WERI-Rb-1 (cell line): ENCODE data around the gene TRIO.

ENCODE experiments used
- DNase-seq: peaks from one replicate; pipeline ENCODE4 v3.0.0-alpha.2; 2020
- H3K27ac ChIP-seq: fragments of 250-450 bp; sonication (Bioruptor Pico); 2 replicates; pipeline ENCODE4 v1.5.1; 2020; ENCODE audit warnings: mild to moderate bottlenecking, moderate library complexity
- H3K27me3 ChIP-seq: fragments of 250-450 bp; sonication (Bioruptor Pico); 2 replicates; pipeline ENCODE4 v1.5.1; 2021; ENCODE audit warnings: mild to moderate bottlenecking, low read depth, moderate library complexity; ENCODE audit not compliant: insufficient read depth, severe bottlenecking
- H3K36me3 ChIP-seq: fragments of 250-450 bp; sonication (Bioruptor Pico); 2 replicates; pipeline ENCODE4 v1.5.1; 2020; ENCODE audit warnings: mild to moderate bottlenecking, moderate library complexity
- H3K4me3 ChIP-seq: 2 replicates; pipeline ENCODE4 v1.5.1; 2011; ENCODE audit warnings: low read depth, mild to moderate bottlenecking, control low read depth, low read length
- H3K9me3 ChIP-seq: fragments of 250-450 bp; sonication (Bioruptor Pico); 2 replicates; pipeline ENCODE4 v1.5.1; 2021; ENCODE audit warnings: mild to moderate bottlenecking, moderate library complexity; ENCODE audit not compliant: severe bottlenecking
- TF ChIP-seq, protein P1 (sequence below): IDR thresholded peaks from 2 replicates; pipeline ENCODE4 v1.5.1; 2011; ENCODE audit warnings: low read depth, mild to moderate bottlenecking, control low read depth, inconsistent platforms, low read length

TRIO gene

DNA sequence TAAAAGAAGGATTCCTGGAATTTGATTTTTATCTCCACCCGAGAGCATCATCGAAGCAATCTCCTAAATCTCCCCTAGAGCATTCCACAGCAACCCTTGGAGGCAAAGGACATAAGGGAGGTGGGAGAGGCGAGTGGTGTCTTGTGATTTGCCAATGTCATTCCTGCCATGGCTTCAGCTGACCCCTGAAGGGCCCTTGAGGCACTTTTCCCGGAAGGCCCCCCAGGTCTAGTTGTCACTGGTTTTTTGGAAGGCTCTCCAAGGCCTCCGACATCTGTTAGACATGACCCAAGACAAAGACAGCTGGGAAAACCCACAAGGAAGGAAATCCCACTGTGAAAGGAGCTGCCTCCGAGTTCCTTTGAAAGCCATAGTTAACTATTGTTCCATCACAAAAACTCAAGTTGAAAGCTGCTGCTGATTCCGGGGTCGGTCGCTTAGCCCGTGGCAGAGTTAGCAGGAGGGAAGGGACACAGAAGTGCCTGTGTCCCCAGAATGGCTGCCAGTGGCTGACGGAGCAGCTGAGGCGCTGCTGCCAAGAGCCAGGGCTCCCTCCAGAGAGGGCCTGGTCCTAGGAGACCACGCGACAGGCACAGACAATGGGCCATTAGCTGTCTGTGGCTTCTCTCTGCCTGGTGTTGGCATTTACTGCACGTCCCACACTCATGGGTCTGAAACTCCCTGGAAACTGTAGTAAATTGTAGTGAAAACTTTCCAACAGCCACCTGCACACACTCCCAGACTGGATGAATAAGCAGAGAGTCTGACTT, 24.4 kb upstream of the TRIO start:
- H3K4me3 ChIP-seq, result no peak overlapping the region
- no peaks in the 10 kb centered on the region for H3K9me3 ChIP-seq
- H3K36me3 ChIP-seq, result no peaks in the 10 kb centered on the region
- H3K27ac ChIP-seq, result no peak overlapping the region
- TF ChIP-seq, protein P1, sequence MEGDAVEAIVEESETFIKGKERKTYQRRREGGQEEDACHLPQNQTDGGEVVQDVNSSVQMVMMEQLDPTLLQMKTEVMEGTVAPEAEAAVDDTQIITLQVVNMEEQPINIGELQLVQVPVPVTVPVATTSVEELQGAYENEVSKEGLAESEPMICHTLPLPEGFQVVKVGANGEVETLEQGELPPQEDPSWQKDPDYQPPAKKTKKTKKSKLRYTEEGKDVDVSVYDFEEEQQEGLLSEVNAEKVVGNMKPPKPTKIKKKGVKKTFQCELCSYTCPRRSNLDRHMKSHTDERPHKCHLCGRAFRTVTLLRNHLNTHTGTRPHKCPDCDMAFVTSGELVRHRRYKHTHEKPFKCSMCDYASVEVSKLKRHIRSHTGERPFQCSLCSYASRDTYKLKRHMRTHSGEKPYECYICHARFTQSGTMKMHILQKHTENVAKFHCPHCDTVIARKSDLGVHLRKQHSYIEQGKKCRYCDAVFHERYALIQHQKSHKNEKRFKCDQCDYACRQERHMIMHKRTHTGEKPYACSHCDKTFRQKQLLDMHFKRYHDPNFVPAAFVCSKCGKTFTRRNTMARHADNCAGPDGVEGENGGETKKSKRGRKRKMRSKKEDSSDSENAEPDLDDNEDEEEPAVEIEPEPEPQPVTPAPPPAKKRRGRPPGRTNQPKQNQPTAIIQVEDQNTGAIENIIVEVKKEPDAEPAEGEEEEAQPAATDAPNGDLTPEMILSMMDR, result no peak
- peaks cover 9% of the 10 kb centered on the region for H3K27me3 ChIP-seq
- no peak for DNase-seq

DNA sequence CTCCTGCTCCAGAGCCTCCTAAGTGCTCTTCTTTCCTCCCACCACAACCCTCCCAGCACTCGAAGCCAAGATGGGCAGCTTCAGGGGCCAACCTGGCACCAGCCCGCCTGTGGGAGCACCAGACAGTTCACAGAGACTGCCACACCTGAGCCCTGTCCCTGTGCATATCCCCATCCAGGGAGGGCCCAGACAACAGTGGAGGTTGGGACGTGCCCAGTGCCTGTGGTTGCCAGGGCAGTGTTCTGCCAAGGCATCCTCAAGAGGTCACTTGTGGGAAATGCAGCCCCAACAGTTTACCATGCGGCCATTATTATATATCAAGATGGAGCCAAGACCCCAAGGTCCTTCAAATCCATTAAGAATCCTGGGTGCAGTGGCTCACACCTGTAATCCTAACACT, 23.0 kb upstream of the TRIO start:
- no peak for DNase-seq
- H3K9me3 ChIP-seq, result no peaks in the 10 kb centered on the region
- no peaks in the 10 kb centered on the region for H3K36me3 ChIP-seq
- H3K27me3 ChIP-seq, result peaks cover 7% of the 10 kb centered on the region
- H3K27ac ChIP-seq, result no peak overlapping the region
- H3K4me3 ChIP-seq, result no peak overlapping the region
- TF ChIP-seq, protein P1, result no peak

GRCh38 chr5:14121552-14121951, 21.6 kb upstream of the TRIO start:
- Histone ChIP-seq H3K27me3 (peaks cover 15% of the 10 kb centered on the region), H3K4me3 (no peak overlapping the region), H3K36me3 (no peaks in the 10 kb centered on the region), H3K9me3 (no peaks in the 10 kb centered on the region), H3K27ac (no peak overlapping the region)
- TF ChIP-seq, protein P1, result no peak
- DNase-seq, result no peak

DNA sequence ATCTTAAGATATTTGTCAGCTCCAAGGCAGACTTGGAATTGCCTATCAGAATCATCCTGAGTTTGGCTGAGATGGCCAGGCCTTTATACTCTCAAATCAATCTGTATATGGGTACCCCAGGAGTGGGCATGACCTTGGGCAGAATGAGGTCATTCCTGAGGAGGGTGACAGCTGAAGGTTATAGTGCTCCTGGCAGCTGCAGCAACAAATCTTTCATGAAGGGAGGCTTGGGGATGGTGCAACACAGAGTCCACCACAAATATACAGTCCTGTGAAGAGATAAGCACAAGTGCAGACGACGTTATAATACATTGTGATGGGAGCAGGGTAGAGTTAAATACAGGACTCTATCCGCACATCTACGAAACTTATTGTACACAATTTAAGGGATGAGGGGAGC, 21.1 kb upstream of the TRIO start:
- TF ChIP-seq, protein P1, result no peak
- Histone ChIP-seq H3K36me3 (no peaks in the 10 kb centered on the region), H3K27ac (no peak overlapping the region), H3K9me3 (no peaks in the 10 kb centered on the region), H3K4me3 (no peak overlapping the region), H3K27me3 (peaks cover 20% of the 10 kb centered on the region)
- DNase-seq, result no peak

- TF ChIP-seq, protein P1, result no peak
- no peak overlapping the region for H3K27ac ChIP-seq
- DNase-seq, result no peak
Observed at GRCh38 chr5:14123551-14123950, 19.6 kb upstream of the TRIO start.

GRCh38 chr5:14123974-14124482, 19.1 kb upstream of the TRIO start:
- Histone ChIP-seq H3K36me3 (no peaks in the 10 kb centered on the region), H3K4me3 (no peak overlapping the region), H3K27me3 (peaks cover 29% of the 10 kb centered on the region), H3K9me3 (no peaks in the 10 kb centered on the region), H3K27ac (no peak overlapping the region)
- no peak for DNase-seq
- TF ChIP-seq, protein P1, result no peak

More at GRCh38 chr5:14123551-14123950, 19.6 kb upstream of the TRIO start:
- Histone ChIP-seq H3K27me3 (peaks cover 26% of the 10 kb centered on the region), H3K36me3 (no peaks in the 10 kb centered on the region), H3K9me3 (no peaks in the 10 kb centered on the region), H3K4me3 (no peak overlapping the region)
